Activated T-cell treated with anti-CD3 and anti-CD28 coated beads, Interleukin-2, amount 50 U/mL, for 24 hours (primary cell): ENCODE measurements around the gene NTNG1.

ENCODE experiments used
- DNase-seq: peaks from one replicate; pipeline ENCODE4 v3.0.0-alpha.2; 2020
- H3K27ac Mint-ChIP-seq: 2 replicates; pipeline ENCODE4 v1.8.0; 2020; ENCODE audit warnings: mild to moderate bottlenecking, mixed read lengths
- H3K27me3 Mint-ChIP-seq: 2 replicates; pipeline ENCODE4 v1.8.0; 2020; ENCODE audit warnings: mixed read lengths
- H3K36me3 Mint-ChIP-seq: 2 replicates; pipeline ENCODE4 v1.8.0; 2020; ENCODE audit warnings: low read depth, mixed read lengths
- H3K4me1 Mint-ChIP-seq: 2 replicates; pipeline ENCODE4 v1.8.0; 2020; ENCODE audit warnings: low read depth, mixed read lengths
- H3K4me3 Mint-ChIP-seq: 2 replicates; pipeline ENCODE4 v1.8.0; 2020; ENCODE audit warnings: mild to moderate bottlenecking, moderate library complexity, mixed read lengths
- H3K9me3 Mint-ChIP-seq: 2 replicates; pipeline ENCODE4 v1.8.0; 2020; ENCODE audit warnings: mixed read lengths

NTNG1 gene

DNA sequence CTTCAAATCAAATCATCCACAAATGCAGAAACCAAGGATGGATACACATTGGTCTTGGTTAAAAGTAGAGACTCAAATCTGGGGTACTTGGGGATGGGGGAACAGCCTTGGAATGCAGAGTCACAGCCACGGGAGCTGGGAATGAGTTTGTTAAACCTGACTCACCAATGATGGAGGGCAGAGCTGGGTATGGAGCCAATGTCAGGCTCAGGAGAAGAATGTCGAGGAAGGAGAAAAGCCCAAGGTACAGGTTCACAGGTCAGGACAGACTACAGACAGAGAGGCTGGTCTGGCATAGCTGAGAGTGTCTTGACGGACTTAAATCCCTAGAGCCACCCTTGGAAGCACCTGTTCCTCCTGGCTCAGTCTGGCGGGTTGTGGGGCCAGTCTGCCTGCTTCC lies 237.6 kb downstream of the NTNG1 start:
- H3K36me3 Mint-ChIP-seq = no peaks in the 10 kb centered on the region
- no peak overlapping the region for H3K4me3 Mint-ChIP-seq
- peaks cover 5% of the 10 kb centered on the region for H3K27me3 Mint-ChIP-seq
- no peaks in the 10 kb centered on the region for H3K9me3 Mint-ChIP-seq
- no peak overlapping the region for H3K27ac Mint-ChIP-seq
- no peak for DNase-seq
- H3K4me1 Mint-ChIP-seq = no peaks in the 10 kb centered on the region

DNA sequence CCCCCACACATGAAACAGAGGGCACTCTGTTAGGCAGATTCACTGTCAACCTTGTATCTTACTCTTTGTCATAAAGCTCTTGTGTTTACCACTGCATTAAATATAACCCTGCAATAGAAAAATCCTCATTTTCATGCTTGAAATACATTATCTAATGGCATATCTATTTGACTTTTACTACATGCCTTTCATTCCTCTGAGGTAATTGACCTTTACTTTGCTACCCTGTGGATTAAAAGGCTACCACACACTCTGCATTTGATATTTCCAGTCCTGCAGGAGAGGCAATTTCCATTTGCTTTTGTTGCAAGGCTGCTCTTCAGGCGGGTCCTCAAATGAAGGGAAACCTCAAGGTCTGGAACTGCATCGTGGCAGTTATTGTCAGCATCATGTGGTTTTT lies 238.0 kb downstream of the NTNG1 start:
- no peaks in the 10 kb centered on the region for H3K36me3 Mint-ChIP-seq
- H3K27ac Mint-ChIP-seq = no peak overlapping the region
- no peak overlapping the region for H3K4me3 Mint-ChIP-seq
- no peaks in the 10 kb centered on the region for H3K4me1 Mint-ChIP-seq
- H3K9me3 Mint-ChIP-seq = no peaks in the 10 kb centered on the region
- no peak for DNase-seq
- H3K27me3 Mint-ChIP-seq = peaks cover 5% of the 10 kb centered on the region

DNA sequence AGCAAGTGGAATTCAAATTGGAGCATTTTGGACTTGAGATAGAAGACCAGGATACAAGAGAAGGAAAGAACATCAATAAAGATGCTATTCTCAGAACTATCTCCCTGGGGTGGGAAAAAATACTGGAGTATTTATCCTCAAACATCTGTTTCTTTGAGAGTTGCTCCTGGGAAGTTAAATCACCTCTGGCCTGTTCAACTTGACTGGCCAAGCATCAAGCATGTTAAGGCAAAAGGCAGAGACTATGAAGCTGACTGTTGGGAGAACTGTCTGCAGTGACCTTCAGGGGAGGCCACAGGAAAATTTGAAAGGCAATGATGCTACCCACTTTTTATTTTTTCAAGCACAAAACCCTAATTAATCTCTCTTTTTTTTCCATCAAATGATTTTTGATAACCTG lies 239.0 kb downstream of the NTNG1 start:
- Mint-ChIP-seq H3K9me3 (no peaks in the 10 kb centered on the region), H3K36me3 (no peaks in the 10 kb centered on the region), H3K4me3 (no peak overlapping the region), H3K27ac (no peak overlapping the region), H3K27me3 (peaks cover 5% of the 10 kb centered on the region), H3K4me1 (no peaks in the 10 kb centered on the region)
- no peak for DNase-seq

GRCh38 chr1:107389410-107390396 lies 248.9 kb downstream of the NTNG1 start:
- DNase-seq = no peak
- H3K27ac Mint-ChIP-seq = no peak overlapping the region
- peaks cover 3% of the 10 kb centered on the region for H3K27me3 Mint-ChIP-seq
- no peaks in the 10 kb centered on the region for H3K4me1 Mint-ChIP-seq
- H3K36me3 Mint-ChIP-seq = no peaks in the 10 kb centered on the region
- H3K4me3 Mint-ChIP-seq = no peak overlapping the region
- H3K9me3 Mint-ChIP-seq = no peaks in the 10 kb centered on the region

DNA sequence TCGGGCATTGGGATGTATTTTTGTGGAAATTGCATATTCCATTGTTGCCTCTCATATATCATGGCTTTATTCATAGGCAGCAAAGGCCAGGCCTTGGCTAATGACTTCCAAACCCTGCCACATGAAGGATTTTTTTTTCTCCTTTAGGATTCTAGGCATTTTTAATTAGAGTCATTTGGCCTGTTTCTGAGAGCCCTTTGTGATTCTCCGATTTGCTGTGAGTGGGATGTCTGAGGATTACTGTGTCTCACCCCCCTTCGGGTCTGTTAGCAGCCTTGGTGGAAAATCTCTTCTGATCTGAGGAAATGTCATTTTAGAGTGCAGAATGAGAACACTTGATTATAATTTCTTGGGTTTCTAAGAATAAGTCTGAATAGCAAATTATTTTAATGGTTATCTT lies 253.5 kb downstream of the NTNG1 start:
- no peaks in the 10 kb centered on the region for H3K36me3 Mint-ChIP-seq
- no peak overlapping the region for H3K4me3 Mint-ChIP-seq
- no peaks in the 10 kb centered on the region for H3K4me1 Mint-ChIP-seq
- H3K27ac Mint-ChIP-seq = no peak overlapping the region
- H3K27me3 Mint-ChIP-seq = peaks cover 3% of the 10 kb centered on the region
- DNase-seq = no peak
- H3K9me3 Mint-ChIP-seq = no peaks in the 10 kb centered on the region

DNA sequence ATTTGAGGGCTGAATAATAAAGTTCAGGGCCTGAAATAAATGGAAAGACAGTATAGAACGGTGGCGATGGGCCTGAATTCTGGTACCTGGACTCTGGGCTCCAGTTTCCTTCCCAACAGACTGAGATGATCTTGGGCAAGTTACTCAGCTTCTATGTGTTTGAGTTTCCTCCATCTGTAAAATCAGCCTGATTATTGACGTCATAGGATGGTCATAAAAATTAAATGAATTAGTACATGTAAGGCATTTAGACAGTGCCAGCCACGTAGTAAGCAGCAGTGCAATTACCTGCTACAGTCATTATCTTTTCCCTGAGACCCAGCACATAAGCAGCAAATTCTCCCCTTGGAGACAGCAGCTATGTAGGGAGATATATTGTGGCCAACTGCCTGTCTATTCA lies 260.9 kb downstream of the NTNG1 start:
- Mint-ChIP-seq H3K9me3 (no peaks in the 10 kb centered on the region), H3K27me3 (no peaks in the 10 kb centered on the region), H3K4me3 (no peak overlapping the region), H3K27ac (no peak overlapping the region), H3K36me3 (no peaks in the 10 kb centered on the region), H3K4me1 (no peaks in the 10 kb centered on the region)
- no peak for DNase-seq

GRCh38 chr1:107404756-107405155 lies 263.9 kb downstream of the NTNG1 start:
- H3K4me3 Mint-ChIP-seq = no peak overlapping the region
- DNase-seq = no peak

DNA sequence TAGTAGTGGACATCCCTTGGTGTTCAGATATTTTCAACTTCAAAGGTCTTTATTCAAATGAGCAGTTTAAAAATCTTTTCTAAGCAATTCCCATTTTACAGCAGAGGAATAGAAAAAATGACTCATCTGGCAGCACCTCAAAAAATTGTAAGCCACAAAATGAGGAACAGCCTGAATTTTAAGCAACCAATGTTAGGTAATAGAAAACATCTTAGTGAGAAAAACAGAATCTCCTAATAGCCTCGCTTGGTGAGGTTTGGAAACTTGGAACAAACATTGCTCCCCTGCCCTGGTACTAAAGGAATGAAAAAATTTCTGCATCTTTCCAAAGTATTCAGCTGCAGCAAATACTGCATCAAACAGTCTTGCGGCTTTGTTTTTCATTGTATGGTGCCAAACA lies 264.4 kb downstream of the NTNG1 start:
- no peak overlapping the region for H3K27ac Mint-ChIP-seq
- DNase-seq = no peak
- no peaks in the 10 kb centered on the region for H3K9me3 Mint-ChIP-seq
- H3K27me3 Mint-ChIP-seq = no peaks in the 10 kb centered on the region
- H3K36me3 Mint-ChIP-seq = no peaks in the 10 kb centered on the region
- H3K4me3 Mint-ChIP-seq = no peak overlapping the region
- no peaks in the 10 kb centered on the region for H3K4me1 Mint-ChIP-seq

More at GRCh38 chr1:107404756-107405155, 263.9 kb downstream of the NTNG1 start:
- Mint-ChIP-seq H3K36me3 (no peaks in the 10 kb centered on the region), H3K4me1 (no peaks in the 10 kb centered on the region), H3K27me3 (no peaks in the 10 kb centered on the region), H3K27ac (no peak overlapping the region), H3K9me3 (no peaks in the 10 kb centered on the region)

DNA sequence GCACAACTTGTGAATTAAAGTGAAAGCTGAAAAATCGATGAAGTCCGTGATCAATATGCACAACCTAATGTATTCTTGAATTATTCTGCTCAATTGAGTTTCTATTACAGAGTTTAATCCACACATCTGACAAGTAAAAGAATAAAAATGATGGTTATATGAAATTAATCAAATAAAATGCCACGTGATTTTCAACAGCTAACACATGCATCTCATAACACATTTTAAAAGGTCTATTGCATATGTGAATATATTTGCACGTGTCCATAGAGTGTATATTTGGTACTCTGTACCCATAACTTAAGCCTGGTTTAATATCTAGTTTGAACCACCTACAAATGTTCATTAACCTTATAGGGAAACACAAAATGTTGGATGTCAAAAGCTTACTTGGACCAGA lies 266.2 kb downstream of the NTNG1 start:
- Mint-ChIP-seq H3K4me3 (no peak overlapping the region), H3K4me1 (no peaks in the 10 kb centered on the region), H3K36me3 (no peaks in the 10 kb centered on the region), H3K27me3 (no peaks in the 10 kb centered on the region), H3K27ac (no peak overlapping the region), H3K9me3 (no peaks in the 10 kb centered on the region)
- no peak for DNase-seq

DNA sequence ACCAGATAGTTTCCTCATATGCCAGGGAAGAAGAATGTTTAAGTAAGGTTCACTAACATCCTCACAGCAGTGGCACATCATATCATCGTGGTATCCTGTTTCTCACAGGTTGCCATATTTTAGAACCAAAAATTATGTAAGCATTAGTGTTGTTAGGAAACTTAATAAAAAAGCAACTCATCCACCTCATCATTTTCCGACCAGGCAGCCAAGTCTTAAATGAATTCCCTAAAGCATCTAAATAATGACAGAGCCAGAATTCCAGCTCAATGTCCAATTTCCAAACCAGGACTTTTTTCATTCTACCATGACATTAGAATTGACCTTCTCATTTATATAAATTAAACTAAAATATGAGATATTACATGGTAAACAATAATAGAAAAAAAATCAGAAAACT lies 272.7 kb downstream of the NTNG1 start:
- Mint-ChIP-seq H3K4me3 (no peak overlapping the region), H3K27ac (no peak overlapping the region), H3K9me3 (no peaks in the 10 kb centered on the region), H3K27me3 (peaks cover 2% of the 10 kb centered on the region), H3K4me1 (no peaks in the 10 kb centered on the region), H3K36me3 (no peaks in the 10 kb centered on the region)
- DNase-seq = no peak

GRCh38 chr1:107413951-107414350 lies 273.1 kb downstream of the NTNG1 start:
- Mint-ChIP-seq H3K27me3 (peaks cover 2% of the 10 kb centered on the region), H3K4me3 (no peak overlapping the region), H3K9me3 (no peaks in the 10 kb centered on the region), H3K4me1 (no peaks in the 10 kb centered on the region), H3K36me3 (no peaks in the 10 kb centered on the region), H3K27ac (no peak overlapping the region)
- no peak for DNase-seq

- Mint-ChIP-seq H3K4me3 (no peak overlapping the region), H3K36me3 (no peaks in the 10 kb centered on the region), H3K4me1 (no peaks in the 10 kb centered on the region), H3K27ac (no peak overlapping the region), H3K27me3 (peaks cover 2% of the 10 kb centered on the region), H3K9me3 (no peaks in the 10 kb centered on the region)
- no peak for DNase-seq
Observed at GRCh38 chr1:107414550-107414949, 273.7 kb downstream of the NTNG1 start.

DNA sequence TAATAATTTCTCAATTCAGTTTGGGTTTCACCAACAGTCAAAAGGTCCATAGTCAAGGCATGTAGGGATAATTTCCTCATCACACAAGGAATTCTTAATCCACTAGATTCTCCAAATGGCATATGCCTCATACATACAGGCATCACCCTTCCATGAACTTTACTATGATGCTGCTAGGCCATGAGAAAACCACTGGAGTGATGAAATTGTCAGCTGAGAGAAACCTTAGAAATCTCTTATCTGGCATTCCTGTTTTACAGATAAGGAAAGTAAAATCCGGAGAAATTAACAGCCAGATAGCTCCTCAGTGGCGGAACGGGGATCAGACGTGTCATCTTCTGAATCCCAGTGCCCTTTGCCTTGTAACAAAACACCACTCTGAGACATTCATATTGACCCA lies 274.4 kb downstream of the NTNG1 start:
- Mint-ChIP-seq H3K27me3 (peaks cover 2% of the 10 kb centered on the region), H3K4me3 (no peak overlapping the region), H3K27ac (no peak overlapping the region), H3K4me1 (no peaks in the 10 kb centered on the region), H3K9me3 (no peaks in the 10 kb centered on the region), H3K36me3 (no peaks in the 10 kb centered on the region)
- no peak for DNase-seq

DNA sequence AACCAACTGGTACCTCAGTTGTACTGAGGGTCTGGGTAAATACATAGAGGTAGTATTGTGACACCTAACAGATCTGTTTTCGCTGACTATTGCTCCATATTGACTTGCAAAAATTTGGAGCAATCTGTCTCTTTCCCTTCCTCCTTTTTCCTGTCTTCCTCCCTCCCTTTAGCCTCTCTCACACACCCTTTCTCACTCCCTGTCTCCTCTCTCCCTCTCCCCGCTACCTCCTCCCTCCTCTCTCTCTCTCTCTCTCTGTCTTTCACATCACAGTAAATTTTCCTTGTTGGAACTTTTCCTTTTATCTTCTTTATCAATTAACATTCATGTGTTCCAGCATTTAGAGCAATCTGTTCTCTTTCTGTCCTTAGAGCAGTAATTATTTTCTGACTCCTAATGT lies 278.2 kb downstream of the NTNG1 start:
- Mint-ChIP-seq H3K4me1 (no peaks in the 10 kb centered on the region), H3K27me3 (peaks cover under 1% of the 10 kb centered on the region), H3K27ac (no peak overlapping the region), H3K36me3 (no peaks in the 10 kb centered on the region), H3K4me3 (no peak overlapping the region), H3K9me3 (no peaks in the 10 kb centered on the region)
- no peak for DNase-seq

DNA sequence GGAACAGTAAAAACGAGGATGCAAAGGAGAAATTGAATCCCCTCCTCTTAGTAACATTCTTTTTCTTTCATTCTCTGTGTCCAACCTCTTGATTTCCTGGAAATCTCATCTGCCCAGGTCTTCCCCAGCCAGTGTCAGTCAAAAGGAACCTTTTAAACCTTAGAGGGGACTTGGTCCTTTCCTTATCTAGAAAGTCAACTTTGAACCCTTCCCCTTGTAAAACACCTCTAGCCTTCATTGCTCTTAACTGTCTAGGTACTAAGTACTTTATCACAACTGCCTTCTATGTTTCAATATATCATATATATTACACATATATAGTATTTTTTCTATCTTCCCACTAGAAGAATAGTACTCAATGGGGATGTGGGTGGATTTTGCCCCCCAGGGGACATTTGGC lies 282.1 kb downstream of the NTNG1 start:
- Mint-ChIP-seq H3K36me3 (no peaks in the 10 kb centered on the region), H3K27ac (no peak overlapping the region), H3K4me3 (no peak overlapping the region), H3K27me3 (no peaks in the 10 kb centered on the region), H3K9me3 (no peaks in the 10 kb centered on the region), H3K4me1 (no peaks in the 10 kb centered on the region)
- no peak for DNase-seq
